ENCODE results near the gene CLK2. TPM values are rescaled to one million over a fixed set of nuclear protein-coding genes. Genes with fewer than 3 reads are reported as not detected.
A peak's percentile ranks its signal among the peaks of the same experiment; 100 is the strongest.

Gene CLK2
- total and polyA plus RNA-seq, 2 of the 8 experiments (the other 6 are each of a cell fraction or from before 2014, with no cell fraction given) = 62.2 to 76.0 TPM

DNA sequence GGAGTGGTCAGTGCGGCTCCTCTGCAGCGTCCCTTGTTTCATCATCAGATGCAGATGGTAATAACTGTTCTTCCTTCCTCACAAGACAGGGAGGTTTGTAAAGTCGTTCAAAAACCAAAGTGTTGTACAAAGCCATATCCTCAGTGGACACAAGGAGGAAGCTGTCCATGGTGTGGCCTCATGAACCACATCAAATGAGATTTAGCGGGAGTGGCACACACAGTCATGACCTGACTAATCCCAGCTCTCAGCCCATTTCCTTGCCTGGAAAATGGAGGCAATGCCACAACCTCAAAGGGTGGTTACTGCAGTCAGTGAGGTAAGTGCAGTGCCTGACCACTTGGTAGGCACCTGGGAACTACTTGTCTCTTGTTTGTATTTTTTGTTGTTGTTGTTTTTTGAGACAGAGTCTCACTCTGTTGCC lies 31.5 kb downstream of the CLK2 start:
- no peak for TF ChIP-seq TBP (IDR thresholded peaks at IDR 0.05; ENCODE audit: low read depth, low read length)
- H3K18ac ChIP-seq (ENCODE audit: extremely low read depth, low read length) = no peak overlapping the region
- H3K9me3 ChIP-seq (ENCODE audit: insufficient read depth in 2 of 2, low read depth in 1 of 2, low read length in 1 of 2) = no peaks in the 10 kb centered on the region
- peaks cover 0 to 14% (median 4%) of the 10 kb centered on the region in 4 experiments; a peak in 2 of 7 replicates for H3K27me3 ChIP-seq (replicated peaks in 1 of 4; ENCODE audit: control insufficient read depth in 3 of 4, extremely low read depth in 1 of 4, insufficient read depth in 3 of 4, low read length in 3 of 4)
- peak overlapping the region; percentile 70; the same call in 1 of the 2 replicates for H2AK5ac ChIP-seq (ENCODE audit: low read depth, low read length)
- peak overlapping the region; percentile 44 for H4K91ac ChIP-seq (replicated peaks; ENCODE audit: insufficient read length, low read length)
- no peak overlapping the region for H3K27ac ChIP-seq (ENCODE audit: low read depth, low read length)
- peaks cover 5% of the 10 kb centered on the region; the same call in 1 of the 2 replicates for H3K23me2 ChIP-seq (ENCODE audit: low read depth, low read length)
- no peak overlapping the region for H3K23ac ChIP-seq (ENCODE audit: insufficient read length)
- H3K9ac ChIP-seq (replicated peaks in 1 of 4; ENCODE audit: extremely low read depth in 1 of 4, low read depth in 3 of 4, low read length in 3 of 4) = no peak overlapping the region
- H3K4ac ChIP-seq (replicated peaks; ENCODE audit: insufficient read length, low read depth, low read length) = no peak overlapping the region
- H2BK12ac ChIP-seq (ENCODE audit: low read depth, low read length) = peak overlapping the region; percentile 44; the same call in 1 of the 2 replicates
- no peak overlapping the region for H3K14ac ChIP-seq (ENCODE audit: insufficient read length)
- FAIRE-seq (no peak), DNase-seq (ENCODE audit: low read depth in 1 of 2, low spot score in 2 of 2) (no peak)
- no peak overlapping the region; a peak in 1 of 4 replicates for H3K4me2 ChIP-seq (ENCODE audit: insufficient read depth in 1 of 2, low read depth in 2 of 2, low read length in 2 of 2)
- peak overlapping the region; percentile 55; the same call in 1 of the 2 replicates for H2BK15ac ChIP-seq (ENCODE audit: low read length)
- H2AFZ ChIP-seq (ENCODE audit: low read length) = no peak overlapping the region
- H3K56ac ChIP-seq (replicated peaks; ENCODE audit: insufficient read length, low read depth, low read length) = no peak overlapping the region
- CTCF ChIA-PET (ENCODE audit: partially characterized antibody) = interaction anchor here (1.0 to 4.4 kb wide), 4 partner anchors 8 to 66 kb away, joined by 3 to 52 read pairs (median 4); partner anchors contain the start of gene FDPS
- 82% methylated on average over 4 of the region's 4 CpGs; no CpG with 5 or more reads in 1 of the 2 experiments for WGBS, 2 experiments (ENCODE audit: extremely low coverage in 1 of 2, insufficient coverage in 1 of 2, insufficient read length in 1 of 2, insufficient replicate concordance in 2 of 2, low coverage in 1 of 2, low lambda C conversion rate in 2 of 2, missing lambda C conversion rate in 1 of 2)
- H2BK5ac ChIP-seq (ENCODE audit: low read depth, low read length) = no peak overlapping the region
- no peak overlapping the region for H2BK120ac ChIP-seq (replicated peaks; ENCODE audit: low read depth, low read length)
- no peaks in the 10 kb centered on the region for H4K20me1 ChIP-seq (replicated peaks in 1 of 2; ENCODE audit: control insufficient read depth in 1 of 2, insufficient read depth in 2 of 2, low read length in 2 of 2)
- H3K79me2 ChIP-seq (ENCODE audit: control insufficient read depth in 1 of 2, insufficient read depth in 2 of 2, low read length in 2 of 2) = no peaks in the 10 kb centered on the region
- no peak overlapping the region for H4K8ac ChIP-seq (ENCODE audit: extremely low read depth, insufficient read depth, low read length)
- no peak overlapping the region for H4K5ac ChIP-seq (ENCODE audit: insufficient read length, low read depth, low read length)
- H2BK20ac ChIP-seq (ENCODE audit: low read length) = no peak overlapping the region
- no peaks in the 10 kb centered on the region; a peak in 1 of 8 replicates for H3K36me3 ChIP-seq (ENCODE audit: control insufficient read depth in 2 of 4, insufficient read depth in 4 of 4, low read length in 3 of 4)
- no peaks in the 10 kb centered on the region for H3K79me1 ChIP-seq (ENCODE audit: low read depth, low read length)
- peaks cover 0 to 4% (median 1%) of the 10 kb centered on the region in 4 experiments; a peak in 2 of 7 replicates for H3K4me1 ChIP-seq (replicated peaks in 1 of 4; ENCODE audit: control insufficient read depth in 3 of 4, insufficient read depth in 4 of 4, low read length in 3 of 4)
- no peak overlapping the region for H3K4me3 ChIP-seq (ENCODE audit: extremely low read depth in 1 of 4, insufficient read depth in 2 of 4, low read depth in 3 of 4, low read length in 4 of 4)
- POLR2A ChIA-PET (ENCODE audit: partially characterized antibody) = interaction anchor here (0.6 to 2.5 kb wide), 10 partner anchors 10 to 289 kb away, joined by 3 to 13 read pairs (median 5); partner anchors contain the start of genes MTX1, SCAMP3 and THBS3

Measured in H1 (cell line).